ENCODE data around the gene PSPC1.
"Not testable (repeated sequence)": the region's sequence is repeated elsewhere in the genome, so short reads cannot be mapped to it uniquely, and the experiment has no call there.

The PSPC1 gene, protein sequence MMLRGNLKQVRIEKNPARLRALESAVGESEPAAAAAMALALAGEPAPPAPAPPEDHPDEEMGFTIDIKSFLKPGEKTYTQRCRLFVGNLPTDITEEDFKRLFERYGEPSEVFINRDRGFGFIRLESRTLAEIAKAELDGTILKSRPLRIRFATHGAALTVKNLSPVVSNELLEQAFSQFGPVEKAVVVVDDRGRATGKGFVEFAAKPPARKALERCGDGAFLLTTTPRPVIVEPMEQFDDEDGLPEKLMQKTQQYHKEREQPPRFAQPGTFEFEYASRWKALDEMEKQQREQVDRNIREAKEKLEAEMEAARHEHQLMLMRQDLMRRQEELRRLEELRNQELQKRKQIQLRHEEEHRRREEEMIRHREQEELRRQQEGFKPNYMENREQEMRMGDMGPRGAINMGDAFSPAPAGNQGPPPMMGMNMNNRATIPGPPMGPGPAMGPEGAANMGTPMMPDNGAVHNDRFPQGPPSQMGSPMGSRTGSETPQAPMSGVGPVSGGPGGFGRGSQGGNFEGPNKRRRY

GRCh38 chr13:19782727-19783682 lies at the start of gene PSPC1:
PSPC1 (minus strand) TSS chr13:19782945; CDS start chr13:19782757, 188 bp downstream.
- DNase-seq = peak; percentile 82

GRCh38 chr13:19822673-19823072 lies 39.9 kb upstream of the PSPC1 start:
- no peak for DNase-seq

- DNase-seq = peak; percentile 35
Observed at GRCh38 chr13:19818223-19818842, 35.6 kb upstream of the PSPC1 start.

DNA sequence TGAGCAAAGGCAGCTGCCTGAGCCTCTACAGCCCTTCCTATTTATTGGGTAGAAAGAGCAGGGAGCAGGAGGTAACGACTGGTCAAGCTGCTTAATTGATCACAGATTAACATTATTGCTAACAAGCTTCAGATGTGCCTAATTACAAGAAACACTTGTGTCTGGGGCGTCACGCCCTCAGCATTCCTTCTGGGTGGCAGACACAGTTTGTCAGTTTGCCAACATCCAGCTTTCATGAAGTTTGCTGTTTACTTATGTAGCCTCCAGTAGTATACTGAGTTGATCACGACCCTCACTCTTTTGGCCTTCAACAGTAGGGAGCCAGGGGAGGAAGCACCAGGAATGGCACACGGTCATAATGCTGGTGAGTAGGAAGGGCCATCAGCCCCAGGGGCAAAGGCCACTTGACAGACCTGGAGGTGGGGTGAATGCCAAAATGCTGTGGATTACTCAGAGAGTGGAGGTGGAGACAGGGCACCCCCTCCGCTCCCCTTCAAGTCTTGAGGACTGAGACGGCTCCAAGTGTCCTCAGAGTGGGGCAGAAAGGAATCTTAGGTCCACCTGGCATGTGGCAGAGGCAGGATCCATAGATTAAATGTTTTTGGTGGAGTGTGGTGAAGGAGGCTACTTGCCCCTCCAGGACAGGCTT lies 34.9 kb upstream of the PSPC1 start:
- no peak for DNase-seq

DNA sequence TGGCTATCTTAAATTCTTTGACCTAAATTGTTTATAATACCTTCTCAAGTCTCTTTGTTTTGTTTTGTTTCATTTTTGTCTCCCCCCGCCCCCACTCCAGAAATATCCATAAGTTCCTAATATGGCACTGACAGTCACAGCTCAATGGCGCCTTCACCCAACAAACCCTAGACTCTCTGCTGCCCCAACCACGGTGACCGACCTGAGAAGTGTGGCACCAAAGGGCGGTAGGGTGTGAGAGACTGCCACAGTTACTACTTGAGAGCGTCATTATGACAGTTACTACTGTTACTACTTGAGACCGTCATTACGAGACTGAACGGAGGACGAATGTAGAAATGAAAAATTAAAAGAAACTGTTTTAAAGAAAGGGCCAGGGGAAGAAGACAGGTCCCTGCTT lies 34.4 kb upstream of the PSPC1 start:
- DNase-seq = no peak

DNA sequence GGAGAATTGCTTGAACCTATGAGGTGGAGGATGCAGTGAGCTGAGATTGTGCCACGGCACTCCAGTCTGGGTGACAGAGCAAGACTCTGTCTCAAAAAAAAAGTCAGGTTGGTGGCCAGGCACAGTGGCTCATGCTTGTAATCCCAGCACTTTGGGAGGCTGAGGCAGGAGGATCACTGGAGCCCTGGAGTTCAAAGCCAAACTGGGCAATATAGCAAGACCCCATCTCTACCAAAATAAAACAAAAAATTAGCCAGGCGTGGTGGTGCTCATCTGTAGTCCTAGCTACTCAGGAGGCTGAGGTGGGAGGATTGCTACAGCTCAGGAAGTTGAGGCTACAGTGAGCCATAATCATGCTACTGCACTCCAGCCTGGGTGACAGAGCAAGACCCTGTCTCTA lies 33.1 kb upstream of the PSPC1 start:
- not testable (repeated sequence) for DNase-seq

DNA sequence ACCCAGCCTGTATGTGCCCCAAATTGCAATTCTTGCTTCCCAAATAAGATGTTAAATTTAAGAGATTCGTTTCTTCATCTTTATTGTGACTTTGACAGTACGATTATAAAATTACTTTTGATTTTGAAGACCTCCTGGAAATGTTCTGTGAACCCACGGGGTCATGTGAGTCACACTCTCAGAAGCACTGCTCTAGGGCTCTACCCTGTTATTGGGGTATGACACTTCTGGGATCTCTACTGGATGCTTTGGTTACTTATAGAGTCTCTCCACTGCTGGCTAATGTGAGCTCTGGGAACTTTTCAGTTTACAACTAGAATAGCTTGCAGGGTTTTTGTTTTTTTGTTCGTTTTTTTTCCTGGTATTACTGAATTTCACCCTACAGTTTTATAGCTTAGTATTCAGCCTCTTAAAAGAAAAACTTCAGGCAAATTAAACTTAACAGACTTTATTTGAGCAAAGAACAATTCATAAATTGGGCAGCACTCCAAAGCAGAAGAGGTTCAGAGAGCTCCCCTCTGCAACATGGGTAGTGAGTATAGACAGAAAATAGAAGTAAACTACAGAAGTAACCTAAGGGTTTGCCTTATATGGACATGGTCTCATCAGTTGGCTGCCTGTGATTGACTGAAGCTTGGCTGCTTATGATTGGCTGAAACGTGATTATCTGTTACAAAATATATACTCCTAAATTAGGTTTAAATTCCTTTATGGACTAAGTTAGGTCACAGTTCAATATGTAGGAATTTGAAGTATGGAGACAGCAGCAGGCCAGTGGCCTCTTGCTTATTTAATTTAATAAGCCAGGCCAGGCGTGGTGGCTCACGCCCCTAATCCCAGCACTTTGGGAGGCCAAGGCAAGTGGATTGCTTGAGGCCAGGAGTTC lies 28.5 kb upstream of the PSPC1 start:
- no peak for DNase-seq

GRCh38 chr13:19810151-19810550 lies 27.4 kb upstream of the PSPC1 start:
- no peak for DNase-seq

GRCh38 chr13:19805765-19806164 lies 23.0 kb upstream of the PSPC1 start:
- no peak for DNase-seq

DNA sequence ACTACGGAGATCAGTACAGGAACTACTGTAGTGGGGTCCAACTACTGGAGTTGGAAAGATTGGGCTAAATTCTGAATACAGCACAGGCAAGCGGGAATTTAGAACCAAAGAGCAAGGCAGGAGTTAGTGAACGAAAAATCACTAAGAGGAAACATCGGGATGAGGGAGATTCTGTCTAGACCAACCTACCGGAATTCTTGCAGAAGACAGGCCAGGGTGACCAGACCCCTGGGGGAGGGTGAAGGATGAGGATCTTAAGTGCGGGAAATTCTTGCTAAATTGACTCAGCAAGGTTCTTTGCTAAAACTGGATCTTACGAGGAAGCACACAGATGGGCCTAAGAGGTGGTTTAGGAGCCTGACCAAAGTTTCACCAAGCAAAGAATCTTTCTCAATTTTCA lies 13.2 kb upstream of the PSPC1 start:
- DNase-seq = no peak

GRCh38 chr13:19794631-19795030 lies 11.9 kb upstream of the PSPC1 start:
- no peak for DNase-seq

GRCh38 chr13:19791953-19792537 lies 9.3 kb upstream of the PSPC1 start:
- DNase-seq = no peak

DNA sequence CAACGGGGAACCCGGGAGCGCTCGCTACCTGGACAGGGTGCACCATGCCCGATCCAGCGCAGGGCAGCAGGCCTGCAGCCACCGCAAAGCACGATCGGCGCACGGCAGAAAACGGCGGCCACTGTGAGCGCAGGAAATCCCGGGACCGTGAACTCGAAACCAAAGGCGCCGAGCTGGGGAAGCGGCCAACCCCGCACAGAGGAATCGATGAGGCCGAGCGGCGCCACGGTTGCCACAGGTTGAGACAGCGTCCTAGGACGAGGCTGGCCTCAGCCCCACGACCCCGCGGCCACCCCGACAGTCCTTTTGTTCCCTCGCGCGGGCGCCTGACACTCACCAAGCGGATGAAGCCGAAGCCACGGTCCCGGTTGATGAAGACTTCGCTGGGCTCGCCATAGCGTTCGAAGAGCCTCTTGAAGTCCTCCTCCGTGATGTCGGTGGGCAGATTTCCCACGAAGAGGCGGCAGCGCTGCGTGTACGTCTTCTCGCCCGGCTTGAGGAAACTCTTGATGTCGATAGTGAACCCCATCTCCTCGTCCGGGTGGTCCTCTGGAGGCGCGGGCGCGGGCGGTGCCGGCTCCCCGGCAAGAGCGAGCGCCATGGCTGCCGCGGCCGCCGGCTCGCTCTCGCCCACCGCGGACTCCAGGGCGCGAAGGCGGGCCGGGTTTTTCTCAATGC lies 557 bp downstream of the PSPC1 start:
- peak; percentile 26 for DNase-seq

GRCh38 chr13:19781526-19781925 lies 1.2 kb downstream of the PSPC1 start:
- no peak for DNase-seq

GRCh38 chr13:19780753-19781418 lies 1.9 kb downstream of the PSPC1 start:
- DNase-seq = not testable (repeated sequence)

- DNase-seq = no peak
Observed at GRCh38 chr13:19772306-19772705, 10.4 kb downstream of the PSPC1 start.

DNA sequence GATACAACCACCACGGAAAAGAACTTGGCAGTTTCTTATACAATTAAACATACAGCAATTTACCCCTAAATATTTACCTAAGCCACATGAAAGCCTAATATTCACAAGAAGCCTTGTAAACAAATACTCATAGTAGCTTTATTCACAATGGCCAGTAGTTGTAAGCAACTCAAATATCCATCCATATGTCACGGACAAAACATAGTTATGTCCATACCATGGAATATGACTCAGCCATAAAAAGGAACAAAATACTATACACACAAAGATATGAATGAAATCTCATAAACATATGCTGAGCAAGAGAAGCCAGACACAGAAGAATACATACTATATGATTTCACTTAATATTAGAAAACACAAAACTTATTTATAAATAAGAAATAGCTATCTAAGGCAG lies 12.9 kb downstream of the PSPC1 start:
- no peak for DNase-seq

- no peak for DNase-seq
Observed at GRCh38 chr13:19767966-19768365, 14.8 kb downstream of the PSPC1 start.

DNA sequence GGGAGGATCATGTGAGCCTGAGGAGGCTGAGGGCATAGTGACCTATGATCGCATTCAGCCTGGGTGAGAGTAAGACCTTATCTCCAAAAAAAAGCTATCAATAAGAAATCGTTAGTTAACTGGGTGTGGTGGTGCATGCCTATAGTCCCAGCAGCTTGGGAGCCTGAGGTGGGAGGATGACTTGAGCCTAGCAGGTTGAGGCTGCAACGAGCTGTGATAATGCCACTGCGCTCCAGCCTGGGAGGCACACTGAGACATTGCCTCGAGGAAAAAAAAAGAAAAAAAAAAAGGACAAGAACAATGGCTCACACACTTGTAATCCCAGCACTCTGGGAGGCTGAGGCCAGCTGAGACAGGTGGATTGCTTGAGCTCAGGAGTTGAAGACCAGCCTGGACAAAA lies 16.2 kb downstream of the PSPC1 start:
- DNase-seq = no peak

GRCh38 chr13:19764237-19764636 lies 18.5 kb downstream of the PSPC1 start:
- DNase-seq = no peak

Data from 8988T (cell line).